Measurements from ENCODE around the gene RHOV. TPM values are rescaled to one million over a fixed set of nuclear protein-coding genes. Genes with fewer than 3 reads are reported as not detected.

The RHOV gene
- total RNA-seq, 4 donors from 2014 or later = 0.76 TPM; not detected in 3

- Histone ChIP-seq H3K27me3 (no peaks in the 10 kb centered on the region), H3K4me1 (no peaks in the 10 kb centered on the region), H3K36me3 (no peaks in the 10 kb centered on the region), H3K4me3 (no peak overlapping the region), H3K9me3 (no peaks in the 10 kb centered on the region), H3K27ac (no peak overlapping the region)
- intact Hi-C loops (cut with DNase I; ENCODE audit: low total_unique reads) = no loop called here
- DNase-seq = no peak
- TF ChIP-seq, protein P1, sequence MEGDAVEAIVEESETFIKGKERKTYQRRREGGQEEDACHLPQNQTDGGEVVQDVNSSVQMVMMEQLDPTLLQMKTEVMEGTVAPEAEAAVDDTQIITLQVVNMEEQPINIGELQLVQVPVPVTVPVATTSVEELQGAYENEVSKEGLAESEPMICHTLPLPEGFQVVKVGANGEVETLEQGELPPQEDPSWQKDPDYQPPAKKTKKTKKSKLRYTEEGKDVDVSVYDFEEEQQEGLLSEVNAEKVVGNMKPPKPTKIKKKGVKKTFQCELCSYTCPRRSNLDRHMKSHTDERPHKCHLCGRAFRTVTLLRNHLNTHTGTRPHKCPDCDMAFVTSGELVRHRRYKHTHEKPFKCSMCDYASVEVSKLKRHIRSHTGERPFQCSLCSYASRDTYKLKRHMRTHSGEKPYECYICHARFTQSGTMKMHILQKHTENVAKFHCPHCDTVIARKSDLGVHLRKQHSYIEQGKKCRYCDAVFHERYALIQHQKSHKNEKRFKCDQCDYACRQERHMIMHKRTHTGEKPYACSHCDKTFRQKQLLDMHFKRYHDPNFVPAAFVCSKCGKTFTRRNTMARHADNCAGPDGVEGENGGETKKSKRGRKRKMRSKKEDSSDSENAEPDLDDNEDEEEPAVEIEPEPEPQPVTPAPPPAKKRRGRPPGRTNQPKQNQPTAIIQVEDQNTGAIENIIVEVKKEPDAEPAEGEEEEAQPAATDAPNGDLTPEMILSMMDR (IDR thresholded peaks at IDR 0.05) = no peak
- TF ChIP-seq POLR2A (IDR thresholded peaks at IDR 0.05) = no peak
Observed at GRCh38 chr15:40830884-40831283, 43.1 kb downstream of the RHOV start.

DNA sequence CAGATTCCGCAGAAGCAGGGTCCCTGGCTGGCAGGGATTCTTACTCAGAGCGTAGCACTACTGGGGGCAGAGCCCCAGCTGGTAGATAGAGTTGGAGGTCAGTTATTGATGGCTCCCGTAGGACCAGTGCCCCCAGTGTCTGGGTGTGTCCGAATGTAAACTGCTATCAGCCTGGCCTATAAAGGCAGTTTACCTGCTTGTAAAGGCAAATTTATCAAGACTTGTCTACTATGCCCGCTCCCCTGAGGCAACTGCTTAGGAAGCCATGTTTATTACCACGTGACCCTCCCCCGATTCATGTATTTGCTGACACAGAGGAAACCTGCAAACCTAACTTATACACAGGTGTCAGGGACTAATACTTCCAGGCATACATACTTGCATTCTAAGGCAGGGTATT, 44.9 kb downstream of the RHOV start:
- no peaks in the 10 kb centered on the region for H3K36me3 ChIP-seq
- intact Hi-C loops (cut with DNase I; ENCODE audit: low total_unique reads) = no loop called here
- no peak for TF ChIP-seq POLR2A (IDR thresholded peaks at IDR 0.05)
- TF ChIP-seq, protein P1 (IDR thresholded peaks at IDR 0.05) = no peak
- H3K4me3 ChIP-seq = no peak overlapping the region
- no peaks in the 10 kb centered on the region for H3K9me3 ChIP-seq
- H3K27me3 ChIP-seq = no peaks in the 10 kb centered on the region
- H3K27ac ChIP-seq = no peak overlapping the region
- no peak for DNase-seq
- no peaks in the 10 kb centered on the region for H3K4me1 ChIP-seq

DNA sequence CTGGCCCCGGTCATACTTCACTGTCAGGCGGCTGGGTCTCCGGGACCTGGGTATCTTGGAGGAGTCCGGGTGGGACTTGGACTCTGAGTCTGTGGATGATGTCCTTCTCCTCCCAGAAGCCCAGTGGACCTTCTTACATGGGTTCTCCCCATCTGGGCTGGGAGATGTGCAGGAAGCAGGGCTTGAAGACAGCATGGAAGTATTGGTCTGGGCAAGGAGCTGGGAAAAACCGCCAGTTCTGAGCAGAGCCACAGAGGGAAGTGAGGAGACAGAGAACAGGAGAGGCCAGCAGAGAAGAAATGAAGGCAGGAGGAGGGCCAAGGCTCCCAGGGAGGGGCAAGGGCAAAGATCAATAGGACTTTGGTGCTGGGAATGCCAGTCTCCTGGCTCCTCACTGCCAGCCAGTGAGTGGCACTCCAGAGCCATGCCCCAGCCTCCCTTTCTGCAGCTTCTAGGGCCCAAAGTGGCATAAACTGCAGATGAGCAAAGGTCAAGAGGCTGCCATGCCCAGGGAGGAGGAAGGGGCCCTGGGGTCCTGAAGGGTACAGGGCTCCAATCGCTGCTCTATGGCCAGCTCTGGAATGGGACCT, 45.5 kb downstream of the RHOV start, which contains the start of gene PPP1R14D:
TSS of gene PPP1R14D (minus strand) at position 262 of the 590 bp plus-strand sequence. CDS start at position 195, 67 bp downstream.
- Histone ChIP-seq H3K4me3 (no peak within 1 kb of the TSS), H3K9me3 (no peaks in the 10 kb centered on the region), H3K27me3 (no peaks in the 10 kb centered on the region), H3K4me1 (no peaks in the 10 kb centered on the region), H3K36me3 (no peaks in the 10 kb centered on the region), H3K27ac (no peak within 1 kb of the TSS)
- DNase-seq = no peak
- TF ChIP-seq, protein P1 (IDR thresholded peaks at IDR 0.05) = no peak
- no peak for TF ChIP-seq POLR2A (IDR thresholded peaks at IDR 0.05)
- intact Hi-C loops (cut with DNase I; ENCODE audit: low total_unique reads) = no loop called here

DNA sequence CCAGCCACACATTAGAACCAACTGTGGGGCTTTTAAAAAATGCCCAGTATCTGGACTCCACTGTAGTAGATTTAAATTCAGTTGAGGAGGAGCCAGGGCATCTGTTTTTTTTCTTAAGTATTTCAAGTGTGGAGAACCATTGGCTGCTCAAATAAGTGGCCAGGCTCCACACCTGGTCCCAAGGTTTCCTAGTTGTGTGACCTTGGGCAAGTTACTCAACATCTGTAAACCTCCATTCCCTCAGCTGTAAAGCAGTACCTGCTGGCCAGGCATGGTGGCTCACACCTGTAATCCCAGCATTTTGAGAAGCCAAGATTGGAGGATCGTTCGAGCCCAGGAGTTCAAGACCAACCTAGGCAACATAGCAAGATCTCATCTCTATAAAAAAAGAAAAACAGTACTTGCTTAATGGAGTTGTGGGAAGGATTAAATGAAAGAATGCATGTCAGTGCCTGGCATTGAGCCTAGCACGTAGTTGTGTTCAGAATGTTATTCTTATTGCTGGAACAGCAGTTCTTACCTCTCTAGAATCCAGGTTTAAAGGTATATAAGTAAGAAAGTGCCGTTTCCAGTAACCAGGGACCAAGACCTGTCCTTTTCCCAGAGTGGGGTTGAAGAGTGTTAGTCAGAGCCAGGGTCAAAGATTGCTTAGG, 47.5 kb downstream of the RHOV start:
- TF ChIP-seq, protein P1 (IDR thresholded peaks at IDR 0.05) = no peak
- no peak for TF ChIP-seq POLR2A (IDR thresholded peaks at IDR 0.05)
- H3K4me1 ChIP-seq = no peaks in the 10 kb centered on the region
- H3K4me3 ChIP-seq = no peak overlapping the region
- intact Hi-C loops (cut with DNase I; ENCODE audit: low total_unique reads) = no loop called here
- no peaks in the 10 kb centered on the region for H3K9me3 ChIP-seq
- H3K27ac ChIP-seq = no peak overlapping the region
- H3K27me3 ChIP-seq = no peaks in the 10 kb centered on the region
- no peaks in the 10 kb centered on the region for H3K36me3 ChIP-seq
- no peak for DNase-seq

- DNase-seq = no peak
- H3K27ac ChIP-seq = no peak overlapping the region
- intact Hi-C loops (cut with DNase I; ENCODE audit: low total_unique reads) = no loop called here
- no peak overlapping the region for H3K4me3 ChIP-seq
- no peak for TF ChIP-seq POLR2A (IDR thresholded peaks at IDR 0.05)
- TF ChIP-seq, protein P1 (IDR thresholded peaks at IDR 0.05) = no peak
- H3K36me3 ChIP-seq = no peaks in the 10 kb centered on the region
- no peaks in the 10 kb centered on the region for H3K4me1 ChIP-seq
- H3K9me3 ChIP-seq = no peaks in the 10 kb centered on the region
- no peaks in the 10 kb centered on the region for H3K27me3 ChIP-seq
Observed at GRCh38 chr15:40825661-40826422, 48.2 kb downstream of the RHOV start.
